Right forelimb (tissue), 1 donor: ENCODE measurements around the gene TBCEL.
"Not testable (repeated sequence)": the region's sequence is repeated elsewhere in the genome, so short reads cannot be mapped to it uniquely, and the experiment has no call there.

Source experiments
- DNase-seq: peaks from one replicate; pipeline ENCODE4 v3.0.0-alpha.2; 2018

The TBCEL gene, protein sequence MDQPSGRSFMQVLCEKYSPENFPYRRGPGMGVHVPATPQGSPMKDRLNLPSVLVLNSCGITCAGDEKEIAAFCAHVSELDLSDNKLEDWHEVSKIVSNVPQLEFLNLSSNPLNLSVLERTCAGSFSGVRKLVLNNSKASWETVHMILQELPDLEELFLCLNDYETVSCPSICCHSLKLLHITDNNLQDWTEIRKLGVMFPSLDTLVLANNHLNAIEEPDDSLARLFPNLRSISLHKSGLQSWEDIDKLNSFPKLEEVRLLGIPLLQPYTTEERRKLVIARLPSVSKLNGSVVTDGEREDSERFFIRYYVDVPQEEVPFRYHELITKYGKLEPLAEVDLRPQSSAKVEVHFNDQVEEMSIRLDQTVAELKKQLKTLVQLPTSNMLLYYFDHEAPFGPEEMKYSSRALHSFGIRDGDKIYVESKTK

GRCh38 chr11:121023848-121024751, at the start of gene TBCEL:
TSS of gene TBCEL (plus strand) at chr11:121024102. CDS start at chr11:121045691, 21,589 bp downstream.
- peak; percentile 91 for DNase-seq

DNA sequence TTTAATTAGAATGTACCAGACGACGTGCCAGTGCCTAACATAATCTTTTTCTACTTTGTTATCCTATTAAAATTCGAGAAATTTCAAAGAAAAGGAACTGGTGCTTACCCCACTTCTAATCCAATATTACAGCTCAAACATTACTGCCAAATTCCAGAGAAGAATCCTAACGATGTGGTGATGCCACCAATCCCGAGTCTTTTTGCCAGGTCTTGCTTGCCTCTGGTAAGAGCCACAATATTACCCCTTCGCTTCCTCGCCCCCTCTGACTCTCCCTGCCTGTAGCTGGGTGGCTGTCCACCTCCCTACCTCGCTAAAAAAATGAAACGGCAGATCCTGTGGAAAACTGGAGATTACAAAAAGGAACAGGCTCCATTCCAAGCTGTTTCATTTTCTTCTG, 49.4 kb upstream of the TBCEL start:
- DNase-seq = no peak

- DNase-seq = no peak
Measured at GRCh38 chr11:120974965-120975364, 48.9 kb upstream of the TBCEL start.

GRCh38 chr11:120977266-120978137, 46.4 kb upstream of the TBCEL start:
- no peak for DNase-seq

DNA sequence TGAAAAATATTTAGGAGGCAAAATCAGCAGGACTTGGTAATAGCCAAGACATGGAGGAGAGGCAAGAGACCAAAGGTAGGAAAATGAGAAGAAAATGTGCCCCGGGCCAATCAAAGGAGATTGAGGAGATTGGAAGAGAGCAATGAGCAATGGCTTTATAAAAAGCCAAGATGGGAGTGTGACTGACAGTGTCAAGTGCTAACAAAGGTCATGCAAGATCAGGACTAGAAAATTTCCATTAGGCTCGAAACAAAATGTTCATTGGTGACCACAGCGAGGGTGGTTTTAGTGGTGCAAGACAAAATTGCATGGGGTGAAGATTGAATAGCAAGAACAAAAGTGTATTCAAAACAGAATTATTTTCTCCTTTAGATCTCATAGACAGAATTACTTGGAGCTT, 45.2 kb upstream of the TBCEL start:
- DNase-seq = no peak

DNA sequence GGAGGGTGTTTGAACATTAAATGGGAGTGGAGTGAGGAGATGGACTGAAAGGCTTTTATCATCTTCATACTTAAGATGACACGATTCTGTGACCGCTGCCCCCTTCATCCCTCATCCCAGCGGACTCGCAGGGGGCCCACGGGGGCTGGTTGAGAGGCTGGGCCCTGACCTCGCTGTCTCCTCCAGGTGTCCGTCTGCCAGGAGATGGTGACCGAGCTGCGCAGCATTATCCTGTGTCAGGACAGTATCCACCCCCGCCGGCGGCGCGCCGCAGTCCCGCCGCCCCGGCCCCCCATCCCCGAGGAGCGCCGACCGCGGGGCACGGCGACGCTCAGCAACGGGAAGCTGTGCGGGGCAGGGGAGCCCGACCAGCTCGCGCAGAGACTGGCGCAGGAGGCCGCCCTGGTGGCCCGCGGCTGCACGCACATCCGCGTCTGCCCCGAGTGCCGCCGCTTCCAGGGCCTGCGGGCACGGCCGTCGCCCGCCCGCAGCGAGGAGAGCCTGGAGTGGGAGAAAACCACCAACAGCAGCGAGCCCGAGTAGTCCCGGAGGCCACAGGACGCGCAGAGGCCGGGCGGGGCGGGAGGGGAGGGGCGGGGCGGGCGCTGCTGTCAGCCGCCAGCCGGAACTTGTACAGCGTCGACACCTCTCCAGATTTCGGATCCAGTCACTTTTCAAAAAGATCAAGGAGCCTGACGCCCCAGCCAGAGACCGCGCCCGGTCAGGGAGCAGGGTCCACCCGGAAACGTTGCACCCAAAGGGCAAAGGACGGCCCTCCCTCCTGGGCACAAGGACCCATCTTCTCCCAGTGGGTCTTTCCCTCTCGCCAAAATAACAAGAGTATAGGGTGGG, 38.0 kb upstream of the TBCEL start:
- peak; percentile 76 for DNase-seq

GRCh38 chr11:120988603-120989002, 35.3 kb upstream of the TBCEL start:
- DNase-seq = no peak

- DNase-seq = no peak
Measured at GRCh38 chr11:120991830-120992686, 31.8 kb upstream of the TBCEL start.

- DNase-seq = no peak
Measured at GRCh38 chr11:120994091-120994859, 29.6 kb upstream of the TBCEL start.

GRCh38 chr11:120995184-120995583, 28.7 kb upstream of the TBCEL start:
- DNase-seq = no peak

GRCh38 chr11:120996973-120997372, 26.9 kb upstream of the TBCEL start:
- DNase-seq = no peak

- no peak for DNase-seq
Measured at GRCh38 chr11:120998581-120998980, 25.3 kb upstream of the TBCEL start.

DNA sequence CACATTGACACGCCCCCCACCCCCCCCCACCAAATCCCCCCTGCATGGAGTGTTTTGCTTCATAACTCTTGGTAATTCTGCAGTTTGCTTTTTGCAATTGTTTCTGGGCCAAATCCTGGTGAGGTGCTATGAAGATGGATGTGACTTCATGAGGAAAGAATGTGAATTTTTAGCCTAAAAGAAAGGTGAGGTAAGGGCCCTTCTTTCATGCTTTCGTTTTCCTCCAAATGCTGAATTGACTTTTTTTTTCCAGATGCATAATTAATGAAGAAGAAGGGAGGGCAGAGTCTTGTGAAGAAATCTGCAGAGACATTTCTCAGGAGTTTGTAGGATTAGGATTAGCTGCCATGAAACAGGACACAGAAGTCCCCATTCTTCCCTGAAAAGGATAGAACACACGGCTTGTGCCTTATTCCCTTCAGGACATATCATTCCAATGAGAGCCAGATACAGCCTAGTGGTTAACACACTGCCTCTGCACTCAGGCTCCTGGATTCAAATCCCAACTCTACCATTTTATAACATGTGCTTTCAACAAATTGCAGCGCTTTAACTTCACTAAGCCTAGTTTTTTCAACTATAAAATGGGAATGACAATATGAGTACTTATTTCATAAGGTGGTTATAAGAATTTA, 19.6 kb upstream of the TBCEL start:
- no peak for DNase-seq

GRCh38 chr11:121006922-121007321, 17.0 kb upstream of the TBCEL start:
- no peak for DNase-seq

- no peak for DNase-seq
Measured at GRCh38 chr11:121008551-121008950, 15.4 kb upstream of the TBCEL start.

DNA sequence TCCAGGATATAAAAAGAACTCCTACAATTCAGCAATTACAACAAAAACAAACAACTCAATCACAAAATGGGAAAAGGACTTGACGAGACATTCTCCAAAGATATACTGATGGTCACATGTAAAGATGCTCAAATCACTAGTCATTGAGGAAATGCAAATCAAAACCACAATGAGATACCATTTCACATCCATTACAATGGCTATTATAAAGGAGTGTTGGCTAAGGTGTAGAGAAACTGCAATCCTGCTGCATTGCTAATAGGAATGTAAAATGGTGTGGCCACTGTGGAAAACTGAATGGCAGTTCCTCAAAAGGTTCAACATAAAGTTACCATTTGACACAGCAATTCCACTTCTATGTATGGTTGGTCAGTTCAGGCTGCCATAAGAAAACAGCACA, 11.8 kb upstream of the TBCEL start:
- no peak for DNase-seq

DNA sequence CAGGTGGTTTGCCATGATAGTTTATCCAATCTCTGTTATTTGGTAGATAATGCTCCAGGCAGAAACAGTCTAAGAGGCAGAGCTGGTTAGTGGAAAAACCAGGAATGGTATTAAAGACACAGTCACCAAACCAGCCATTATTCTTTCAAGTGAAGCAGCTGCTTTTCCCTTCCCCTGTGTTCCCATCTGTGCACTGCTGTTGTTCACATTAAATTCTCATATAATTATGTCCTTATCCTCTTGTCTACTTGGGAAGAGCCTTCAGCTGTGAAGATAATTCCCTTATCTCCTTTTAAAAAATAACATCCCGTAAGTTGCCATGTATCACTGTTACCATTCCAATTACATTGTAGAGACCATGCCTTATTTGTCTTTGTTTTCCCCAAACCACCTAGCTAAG, 5.2 kb upstream of the TBCEL start:
- DNase-seq = no peak

- DNase-seq = not testable (repeated sequence)
Measured at GRCh38 chr11:121021718-121022117, 2.2 kb upstream of the TBCEL start.

- DNase-seq = no peak
Measured at GRCh38 chr11:121024989-121025388, 1.1 kb downstream of the TBCEL start.

- no peak for DNase-seq
Measured at GRCh38 chr11:121029153-121029552, 5.3 kb downstream of the TBCEL start.
